ENCODE results near the gene ANKS3. TPM values are rescaled to one million over a fixed set of nuclear protein-coding genes. Genes with fewer than 3 reads are reported as not detected.

Gene ANKS3
- total and polyA plus RNA-seq, 2 experiments from 2014 or later, result 22.5 to 24.9 TPM

GRCh38 chr16:4654011-4654963, 79.8 kb downstream of the ANKS3 start (continued):
- TF ChIP-seq, protein P1, sequence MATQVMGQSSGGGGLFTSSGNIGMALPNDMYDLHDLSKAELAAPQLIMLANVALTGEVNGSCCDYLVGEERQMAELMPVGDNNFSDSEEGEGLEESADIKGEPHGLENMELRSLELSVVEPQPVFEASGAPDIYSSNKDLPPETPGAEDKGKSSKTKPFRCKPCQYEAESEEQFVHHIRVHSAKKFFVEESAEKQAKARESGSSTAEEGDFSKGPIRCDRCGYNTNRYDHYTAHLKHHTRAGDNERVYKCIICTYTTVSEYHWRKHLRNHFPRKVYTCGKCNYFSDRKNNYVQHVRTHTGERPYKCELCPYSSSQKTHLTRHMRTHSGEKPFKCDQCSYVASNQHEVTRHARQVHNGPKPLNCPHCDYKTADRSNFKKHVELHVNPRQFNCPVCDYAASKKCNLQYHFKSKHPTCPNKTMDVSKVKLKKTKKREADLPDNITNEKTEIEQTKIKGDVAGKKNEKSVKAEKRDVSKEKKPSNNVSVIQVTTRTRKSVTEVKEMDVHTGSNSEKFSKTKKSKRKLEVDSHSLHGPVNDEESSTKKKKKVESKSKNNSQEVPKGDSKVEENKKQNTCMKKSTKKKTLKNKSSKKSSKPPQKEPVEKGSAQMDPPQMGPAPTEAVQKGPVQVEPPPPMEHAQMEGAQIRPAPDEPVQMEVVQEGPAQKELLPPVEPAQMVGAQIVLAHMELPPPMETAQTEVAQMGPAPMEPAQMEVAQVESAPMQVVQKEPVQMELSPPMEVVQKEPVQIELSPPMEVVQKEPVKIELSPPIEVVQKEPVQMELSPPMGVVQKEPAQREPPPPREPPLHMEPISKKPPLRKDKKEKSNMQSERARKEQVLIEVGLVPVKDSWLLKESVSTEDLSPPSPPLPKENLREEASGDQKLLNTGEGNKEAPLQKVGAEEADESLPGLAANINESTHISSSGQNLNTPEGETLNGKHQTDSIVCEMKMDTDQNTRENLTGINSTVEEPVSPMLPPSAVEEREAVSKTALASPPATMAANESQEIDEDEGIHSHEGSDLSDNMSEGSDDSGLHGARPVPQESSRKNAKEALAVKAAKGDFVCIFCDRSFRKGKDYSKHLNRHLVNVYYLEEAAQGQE (IDR thresholded peaks at IDR 0.05; ENCODE audit: unreplicated experiment), result no peak
- TF ChIP-seq CREB1 (CRISPR knock-in tag; IDR thresholded peaks at IDR 0.05; ENCODE audit: low read depth) (no peak), NANOG (IDR thresholded peaks at IDR 0.05; ENCODE audit: borderline replicate concordance) (no peak), STAT1 (IDR thresholded peaks at IDR 0.05; ENCODE audit: unreplicated experiment) (no peak), POLR2AphosphoS5 (IDR thresholded peaks at IDR 0.05; ENCODE audit: low read depth) (no peak)

DNA sequence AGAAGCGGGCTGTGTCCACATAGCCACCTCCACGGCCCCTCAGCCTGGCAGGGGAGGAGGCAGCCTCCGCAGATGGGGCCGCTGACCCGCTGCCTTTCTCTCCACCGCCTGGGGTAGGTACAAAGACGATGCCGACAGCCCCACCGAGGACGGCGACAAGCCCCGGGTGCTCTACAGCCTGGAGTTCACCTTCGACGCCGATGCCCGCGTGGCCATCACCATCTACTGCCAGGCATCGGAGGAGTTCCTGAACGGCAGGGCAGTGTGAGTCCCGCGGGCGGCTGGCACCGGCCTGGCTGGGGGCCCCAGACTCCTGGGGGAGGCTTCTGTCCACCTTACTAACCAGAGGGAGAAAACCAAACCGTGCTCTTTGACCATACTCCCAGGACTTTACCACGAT, 81.5 kb downstream of the ANKS3 start:
- Histone ChIP-seq H3K36me3 (ENCODE audit: insufficient read depth) (no peaks in the 10 kb centered on the region), H3K4me3 (no peak overlapping the region), H2AFZ (no peak overlapping the region), H3K79me2 (replicated peaks; ENCODE audit: insufficient read depth) (0 out of 2 replicates have a peak, but pooled peaks cover under 1% of the 10 kb centered on the region), H3K27me3 (ENCODE audit: insufficient read depth) (no peaks in the 10 kb centered on the region), H3F3A (replicated peaks; ENCODE audit: low read depth) (no peaks in the 10 kb centered on the region), H3K4me1 (ENCODE audit: insufficient read depth) (no peaks in the 10 kb centered on the region), H3K4me2 (no peak overlapping the region), H3K27ac (ENCODE audit: low read depth) (no peak overlapping the region), H3K9me2 (ENCODE audit: insufficient read depth) (no peaks in the 10 kb centered on the region), H4K20me1 (replicated peaks; ENCODE audit: insufficient read depth) (0 out of 2 replicates have a peak, but pooled peaks cover 5% of the 10 kb centered on the region)
- H3K27me3 Mint-ChIP-seq (ENCODE audit: insufficient read depth, low read depth, poor library complexity), result peaks cover 6% of the 10 kb centered on the region
- H3K9me3 Mint-ChIP-seq, result peaks cover 4% of the 10 kb centered on the region; the same call in 2 of the 3 replicates
- DNase-seq (ENCODE audit: low spot score) (no peak), ATAC-seq (no peak)
- no peak overlapping the region for H3K4me3 Mint-ChIP-seq
- H3K4me1 Mint-ChIP-seq, result no peaks in the 10 kb centered on the region
- H3K36me3 Mint-ChIP-seq (ENCODE audit: low read depth), result peaks cover 35% of the 10 kb centered on the region
- no peak overlapping the region; the same call in 1 of the 2 replicates for H3K27ac Mint-ChIP-seq
- TF ChIP-seq, protein P2, sequence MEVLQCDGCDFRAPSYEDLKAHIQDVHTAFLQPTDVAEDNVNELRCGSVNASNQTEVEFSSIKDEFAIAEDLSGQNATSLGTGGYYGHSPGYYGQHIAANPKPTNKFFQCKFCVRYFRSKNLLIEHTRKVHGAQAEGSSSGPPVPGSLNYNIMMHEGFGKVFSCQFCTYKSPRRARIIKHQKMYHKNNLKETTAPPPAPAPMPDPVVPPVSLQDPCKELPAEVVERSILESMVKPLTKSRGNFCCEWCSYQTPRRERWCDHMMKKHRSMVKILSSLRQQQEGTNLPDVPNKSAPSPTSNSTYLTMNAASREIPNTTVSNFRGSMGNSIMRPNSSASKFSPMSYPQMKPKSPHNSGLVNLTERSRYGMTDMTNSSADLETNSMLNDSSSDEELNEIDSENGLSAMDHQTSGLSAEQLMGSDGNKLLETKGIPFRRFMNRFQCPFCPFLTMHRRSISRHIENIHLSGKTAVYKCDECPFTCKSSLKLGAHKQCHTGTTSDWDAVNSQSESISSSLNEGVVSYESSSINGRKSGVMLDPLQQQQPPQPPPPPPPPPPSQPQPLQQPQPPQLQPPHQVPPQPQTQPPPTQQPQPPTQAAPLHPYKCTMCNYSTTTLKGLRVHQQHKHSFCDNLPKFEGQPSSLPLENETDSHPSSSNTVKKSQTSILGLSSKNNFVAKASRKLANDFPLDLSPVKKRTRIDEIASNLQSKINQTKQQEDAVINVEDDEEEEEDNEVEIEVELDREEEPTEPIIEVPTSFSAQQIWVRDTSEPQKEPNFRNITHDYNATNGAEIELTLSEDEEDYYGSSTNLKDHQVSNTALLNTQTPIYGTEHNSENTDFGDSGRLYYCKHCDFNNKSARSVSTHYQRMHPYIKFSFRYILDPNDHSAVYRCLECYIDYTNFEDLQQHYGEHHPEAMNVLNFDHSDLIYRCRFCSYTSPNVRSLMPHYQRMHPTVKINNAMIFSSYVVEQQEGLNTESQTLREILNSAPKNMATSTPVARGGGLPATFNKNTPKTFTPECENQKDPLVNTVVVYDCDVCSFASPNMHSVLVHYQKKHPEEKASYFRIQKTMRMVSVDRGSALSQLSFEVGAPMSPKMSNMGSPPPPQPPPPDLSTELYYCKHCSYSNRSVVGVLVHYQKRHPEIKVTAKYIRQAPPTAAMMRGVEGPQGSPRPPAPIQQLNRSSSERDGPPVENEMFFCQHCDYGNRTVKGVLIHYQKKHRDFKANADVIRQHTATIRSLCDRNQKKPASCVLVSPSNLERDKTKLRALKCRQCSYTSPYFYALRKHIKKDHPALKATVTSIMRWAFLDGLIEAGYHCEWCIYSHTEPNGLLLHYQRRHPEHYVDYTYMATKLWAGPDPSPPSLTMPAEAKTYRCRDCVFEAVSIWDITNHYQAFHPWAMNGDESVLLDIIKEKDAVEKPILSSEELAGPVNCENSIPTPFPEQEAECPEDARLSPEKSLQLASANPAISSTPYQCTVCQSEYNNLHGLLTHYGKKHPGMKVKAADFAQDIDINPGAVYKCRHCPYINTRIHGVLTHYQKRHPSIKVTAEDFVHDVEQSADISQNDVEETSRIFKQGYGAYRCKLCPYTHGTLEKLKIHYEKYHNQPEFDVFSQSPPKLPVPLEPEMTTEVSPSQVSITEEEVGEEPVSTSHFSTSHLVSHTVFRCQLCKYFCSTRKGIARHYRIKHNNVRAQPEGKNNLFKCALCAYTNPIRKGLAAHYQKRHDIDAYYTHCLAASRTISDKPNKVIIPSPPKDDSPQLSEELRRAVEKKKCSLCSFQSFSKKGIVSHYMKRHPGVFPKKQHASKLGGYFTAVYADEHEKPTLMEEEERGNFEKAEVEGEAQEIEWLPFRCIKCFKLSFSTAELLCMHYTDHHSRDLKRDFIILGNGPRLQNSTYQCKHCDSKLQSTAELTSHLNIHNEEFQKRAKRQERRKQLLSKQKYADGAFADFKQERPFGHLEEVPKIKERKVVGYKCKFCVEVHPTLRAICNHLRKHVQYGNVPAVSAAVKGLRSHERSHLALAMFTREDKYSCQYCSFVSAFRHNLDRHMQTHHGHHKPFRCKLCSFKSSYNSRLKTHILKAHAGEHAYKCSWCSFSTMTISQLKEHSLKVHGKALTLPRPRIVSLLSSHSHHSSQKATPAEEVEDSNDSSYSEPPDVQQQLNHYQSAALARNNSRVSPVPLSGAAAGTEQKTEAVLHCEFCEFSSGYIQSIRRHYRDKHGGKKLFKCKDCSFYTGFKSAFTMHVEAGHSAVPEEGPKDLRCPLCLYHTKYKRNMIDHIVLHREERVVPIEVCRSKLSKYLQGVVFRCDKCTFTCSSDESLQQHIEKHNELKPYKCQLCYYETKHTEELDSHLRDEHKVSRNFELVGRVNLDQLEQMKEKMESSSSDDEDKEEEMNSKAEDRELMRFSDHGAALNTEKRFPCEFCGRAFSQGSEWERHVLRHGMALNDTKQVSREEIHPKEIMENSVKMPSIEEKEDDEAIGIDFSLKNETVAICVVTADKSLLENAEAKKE (CRISPR knock-in tag; IDR thresholded peaks at IDR 0.05), result no peak
- TF ChIP-seq NANOG (IDR thresholded peaks at IDR 0.05; ENCODE audit: borderline replicate concordance) (no peak), ZNF114 (CRISPR knock-in tag; IDR thresholded peaks at IDR 0.05) (no peak), POLR2AphosphoS5 (IDR thresholded peaks at IDR 0.05; ENCODE audit: low read depth) (no peak), JUNB (IDR thresholded peaks at IDR 0.05; ENCODE audit: unreplicated experiment) (no peak)
- TF ChIP-seq, protein P1 (IDR thresholded peaks at IDR 0.05; ENCODE audit: unreplicated experiment), result no peak
